Caco-2 (cell line): ENCODE results near the gene NCCRP1. TPM values are rescaled to one million over a fixed set of nuclear protein-coding genes. Genes with fewer than 3 reads are reported as not detected.

Experiments
- BruUV-seq: library from RNA; stranded (reverse); fragments of 400-500 nt; replicated peaks from 2 replicates; lab custom pipeline; 2021; lab: Mats Ljungman, UMichigan
- CTCF ChIA-PET: fragments of 300-600 bp; sonication (Branson Sonifier 250); formaldehyde crosslinking; loops from one replicate; lab custom pipeline; 2022; ENCODE audit warnings: antibody characterized with exemption; lab: Charles Lee
- POLR2A ChIA-PET: fragments of 300-600 bp; sonication (Branson Sonifier 250); formaldehyde crosslinking; loops from one replicate; lab custom pipeline; 2022; ENCODE audit warnings: antibody characterized with exemption; lab: Charles Lee
- DNase-seq, 2 experiments: peaks; one replicate each; pipeline versions ENCODE4 v3.0.0 to v3.0.0-alpha.2; 2020 to 2022
- H3K27me3 ChIP-seq: replicated peaks from 2 replicates; pipeline ENCODE4 v1.6.0; 2011; ENCODE audit warnings: low read length; ENCODE audit not compliant: control insufficient read depth, insufficient read depth
- H3K36me3 ChIP-seq: 2 replicates; pipeline ENCODE4 v1.5.1; 2011; ENCODE audit warnings: low read length; ENCODE audit not compliant: control insufficient read depth, insufficient read depth
- H3K4me1 ChIP-seq: fragments of 250-450 bp; sonication (Bioruptor Pico); 2 replicates; pipeline ENCODE4 v1.5.1; 2020; ENCODE audit warnings: mild to moderate bottlenecking
- H3K4me3 ChIP-seq: 2 replicates; pipeline ENCODE4 v1.5.1; 2011; ENCODE audit warnings: low read depth, mild to moderate bottlenecking, control low read depth, low read length
- H3K9me3 ChIP-seq: fragments of 250-450 bp; sonication (Bioruptor Pico); 2 replicates; pipeline ENCODE4 v1.5.1; 2020; ENCODE audit warnings: mild to moderate bottlenecking, moderate library complexity
- H3K27ac Mint-ChIP-seq: one replicate; pipeline ENCODE4 v1.8.0; 2022; ENCODE audit warnings: mixed read lengths; ENCODE audit not compliant: unreplicated experiment
- H3K27me3 Mint-ChIP-seq: one replicate; pipeline ENCODE4 v1.8.0; 2022; ENCODE audit warnings: mixed read lengths; ENCODE audit not compliant: insufficient read depth, unreplicated experiment
- H3K36me3 Mint-ChIP-seq: one replicate; pipeline ENCODE4 v1.8.0; 2022; ENCODE audit warnings: mild to moderate bottlenecking, mixed read lengths; ENCODE audit not compliant: insufficient read depth, unreplicated experiment
- H3K4me1 Mint-ChIP-seq: one replicate; pipeline ENCODE4 v1.8.0; 2022; ENCODE audit warnings: low read depth, mixed read lengths; ENCODE audit not compliant: unreplicated experiment
- H3K4me3 Mint-ChIP-seq: one replicate; pipeline ENCODE4 v1.8.0; 2022; ENCODE audit warnings: mild to moderate bottlenecking, moderate library complexity, mixed read lengths; ENCODE audit not compliant: unreplicated experiment
- H3K9me3 Mint-ChIP-seq: one replicate; pipeline ENCODE4 v1.8.0; 2022; ENCODE audit warnings: mixed read lengths; ENCODE audit not compliant: unreplicated experiment
- CTCF ChIP-seq, 2 experiments: fragments of 200-600 bp in 1 of 2; IDR thresholded peaks; 1 replicate in 1 of 2; 2 replicates in 1 of 2; pipeline versions ENCODE4 v1.5.1 to v1.8.0; 2011 to 2022; ENCODE audit warnings: antibody characterized with exemption in 1 of 2, control low read depth in 1 of 2, inconsistent platforms in 1 of 2, low read depth in 1 of 2, low read length in 1 of 2, mild to moderate bottlenecking in 1 of 2, moderate library complexity in 1 of 2; ENCODE audit not compliant: insufficient read depth in 1 of 2, severe bottlenecking in 1 of 2, unreplicated experiment in 1 of 2
- intact Hi-C: fragments of 100-400 bp; cut with micrococcal nuclease; formaldehyde crosslinking; loops from one replicate; pipeline ENCODE4 v1.10.0; 2022; ENCODE audit not compliant: unreplicated experiment
- total RNA-seq: library from RNA; stranded (reverse); gene quantifications from 2 replicates; pipeline ENCODE4 v1.2.3, GENCODE V29; 2022

Gene NCCRP1
- total RNA-seq, 1 experiment from 2014 or later, result 0.39 TPM

GRCh38 chr19:39168258-39169142 is 28.3 kb upstream of the NCCRP1 start:
- H3K9me3 ChIP-seq, result no peaks in the 10 kb centered on the region
- Mint-ChIP-seq H3K27ac (peak overlapping the region; percentile 68), H3K4me3 (no peak overlapping the region), H3K9me3 (no peaks in the 10 kb centered on the region), H3K36me3 (peaks cover 43% of the 10 kb centered on the region), H3K27me3 (no peaks in the 10 kb centered on the region), H3K4me1 (peaks cover 17% of the 10 kb centered on the region)
- H3K4me3 ChIP-seq, result no peak overlapping the region
- H3K36me3 ChIP-seq, result no peaks in the 10 kb centered on the region; the same call in 1 of the 2 replicates
- CTCF ChIA-PET, result no interaction called here
- POLR2A ChIA-PET, result no interaction called here
- no peak for TF ChIP-seq CTCF (IDR thresholded peaks at IDR 0.05; ENCODE audit: insufficient read depth in 1 of 2, low read depth in 1 of 2, low read length in 1 of 2, severe bottlenecking in 1 of 2, unreplicated experiment in 1 of 2)
- no TSS peak for BruUV-seq
- intact Hi-C loops, result no loop called here
- peaks cover 24% of the 10 kb centered on the region for H3K4me1 ChIP-seq
- no peak for DNase-seq
- no peaks in the 10 kb centered on the region for H3K27me3 ChIP-seq

GRCh38 chr19:39169143-39169810 is 27.5 kb upstream of the NCCRP1 start:
- Histone ChIP-seq H3K9me3 (no peaks in the 10 kb centered on the region), H3K4me1 (peaks cover 24% of the 10 kb centered on the region), H3K27me3 (no peaks in the 10 kb centered on the region), H3K4me3 (no peak overlapping the region), H3K36me3 (no peaks in the 10 kb centered on the region; the same call in 1 of the 2 replicates)
- Mint-ChIP-seq H3K27me3 (no peaks in the 10 kb centered on the region), H3K4me3 (no peak overlapping the region), H3K36me3 (peaks cover 44% of the 10 kb centered on the region), H3K27ac (no peak overlapping the region), H3K4me1 (peaks cover 13% of the 10 kb centered on the region), H3K9me3 (no peaks in the 10 kb centered on the region)
- no peak for TF ChIP-seq CTCF (IDR thresholded peaks at IDR 0.05; ENCODE audit: insufficient read depth in 1 of 2, low read depth in 1 of 2, low read length in 1 of 2, severe bottlenecking in 1 of 2, unreplicated experiment in 1 of 2)
- no peak for DNase-seq
- no TSS peak for BruUV-seq
- ChIA-PET CTCF (no interaction called here), POLR2A (no interaction called here)
- intact Hi-C loops, result no loop called here

- no peaks in the 10 kb centered on the region for H3K9me3 Mint-ChIP-seq
- TF ChIP-seq CTCF (IDR thresholded peaks at IDR 0.05; ENCODE audit: insufficient read depth in 1 of 2, low read depth in 1 of 2, low read length in 1 of 2, severe bottlenecking in 1 of 2, unreplicated experiment in 1 of 2), result no peak
- peaks cover 6% of the 10 kb centered on the region for H3K4me1 Mint-ChIP-seq
- Histone ChIP-seq H3K4me3 (no peak overlapping the region), H3K36me3 (no peaks in the 10 kb centered on the region; the same call in none of the 2 replicates), H3K27me3 (no peaks in the 10 kb centered on the region), H3K4me1 (peaks cover 24% of the 10 kb centered on the region), H3K9me3 (no peaks in the 10 kb centered on the region)
- peaks cover 38% of the 10 kb centered on the region for H3K36me3 Mint-ChIP-seq
- ChIA-PET CTCF (interaction anchor here (0.6 kb wide), 1 partner anchor 658 kb away, joined by 3 read pairs; no protein-coding TSS in a partner anchor), POLR2A (no interaction called here)
- no TSS peak for BruUV-seq
- H3K27ac Mint-ChIP-seq, result no peak overlapping the region
- intact Hi-C loops, result no loop called here
- DNase-seq, result no peak
- no peak overlapping the region for H3K4me3 Mint-ChIP-seq
- no peaks in the 10 kb centered on the region for H3K27me3 Mint-ChIP-seq
These were observed 26.2 kb upstream of the NCCRP1 start for GRCh38 chr19:39170386-39171231.
